HepG2 (cell line): ENCODE measurements around the gene TEDC1. TPM values are rescaled to one million over a fixed set of nuclear protein-coding genes. Genes with fewer than 3 reads are reported as not detected.

Experiments
- CTCF ChIP-seq: sonication (generic); formaldehyde crosslinking; IDR thresholded peaks from 2 replicates; pipeline ENCODE4 v1.5.0; 2020; ENCODE audit warnings: mild to moderate bottlenecking, missing genetic modification reagents, moderate library complexity
- GABPB1 ChIP-seq: IDR thresholded peaks from 2 replicates; pipeline ENCODE4 v1.6.1; 2016; ENCODE audit warnings: mild to moderate bottlenecking, missing genetic modification reagents, moderate library complexity, missing compliant biosample characterization
- GMEB1 ChIP-seq: sonication (generic); formaldehyde crosslinking; IDR thresholded peaks from 2 replicates; pipeline ENCODE4 v1.5.1; 2020; ENCODE audit warnings: missing genetic modification reagents, mild to moderate bottlenecking, borderline replicate concordance
- HMGXB4 ChIP-seq, 2 experiments: sonication (generic) in 1 of 2; formaldehyde crosslinking in 1 of 2; IDR thresholded peaks; 2 replicates each; pipeline versions ENCODE4 v1.4.0 to v1.6.1; 2018 to 2020; ENCODE audit warnings: missing genetic modification reagents in 2 of 2, borderline replicate concordance in 1 of 2, low read depth in 1 of 2, mild to moderate bottlenecking in 1 of 2, missing biosample characterization in 1 of 2
- HNRNPLL ChIP-seq: fragments of 200-400 bp; formaldehyde crosslinking; IDR thresholded peaks from 2 replicates; pipeline ENCODE4 v1.6.1; 2017; ENCODE audit warnings: mild to moderate bottlenecking, low read depth, low read length; ENCODE audit not compliant: poor library complexity, severe bottlenecking
- HOXA3 ChIP-seq: sonication (generic); formaldehyde crosslinking; IDR thresholded peaks from 2 replicates; pipeline ENCODE4 v1.5.0; 2020; ENCODE audit warnings: missing genetic modification reagents
- KDM2A ChIP-seq: sonication (generic); formaldehyde crosslinking; IDR thresholded peaks from 2 replicates; pipeline ENCODE4 v1.4.0; 2020; ENCODE audit warnings: low read depth, missing genetic modification reagents, borderline replicate concordance
- KLF9 ChIP-seq: IDR thresholded peaks from 2 replicates; pipeline ENCODE4 v1.6.1; 2016; ENCODE audit warnings: low read depth
- NFYC ChIP-seq: IDR thresholded peaks from 2 replicates; pipeline ENCODE4 v1.6.1; 2016; ENCODE audit warnings: missing genetic modification reagents, missing compliant biosample characterization
- PAWR ChIP-seq: sonication (generic); formaldehyde crosslinking; IDR thresholded peaks from 2 replicates; pipeline ENCODE4 v1.4.0; 2020; ENCODE audit warnings: missing genetic modification reagents, mild to moderate bottlenecking, borderline replicate concordance
- PHF21A ChIP-seq: sonication (generic); formaldehyde crosslinking; IDR thresholded peaks from 2 replicates; pipeline ENCODE4 v1.5.0; 2020; ENCODE audit warnings: mild to moderate bottlenecking, missing genetic modification reagents
- RAD21 ChIP-seq: fragments of 450-650 bp; formaldehyde crosslinking; IDR thresholded peaks from 2 replicates; pipeline ENCODE4 v1.5.0; 2020; ENCODE audit warnings: mild to moderate bottlenecking
- SMARCC2 ChIP-seq: fragments of 450-650 bp; IDR thresholded peaks from 2 replicates; pipeline ENCODE4 v1.6.1; 2017; ENCODE audit warnings: antibody characterized with exemption, mild to moderate bottlenecking
- STAG1 ChIP-seq: sonication (generic); formaldehyde crosslinking; IDR thresholded peaks from 2 replicates; pipeline ENCODE4 v1.4.0; 2020; ENCODE audit warnings: missing genetic modification reagents
- TP53 ChIP-seq: sonication (generic); formaldehyde crosslinking; conservative IDR thresholded peaks from 2 replicates; pipeline ENCODE4 v1.4.0; 2020; ENCODE audit warnings: missing genetic modification reagents
- XRCC5 ChIP-seq: fragments of 200-400 bp; formaldehyde crosslinking; optimal IDR thresholded peaks from 2 replicates; pipeline ENCODE3; 2017; ENCODE audit warnings: mild to moderate bottlenecking, low read length
- YY1 ChIP-seq: IDR thresholded peaks from 2 replicates; pipeline ENCODE4 v1.6.1; 2011; ENCODE audit warnings: low read length, low read depth, moderate library complexity, mild to moderate bottlenecking; ENCODE audit not compliant: insufficient read depth, insufficient replicate concordance
- ZBTB33 ChIP-seq: sonication (generic); formaldehyde crosslinking; IDR thresholded peaks from 2 replicates; pipeline ENCODE4 v1.4.0; 2020; ENCODE audit warnings: missing genetic modification reagents
- ZGPAT ChIP-seq: IDR thresholded peaks from 2 replicates; pipeline ENCODE4 v1.6.1; 2016; ENCODE audit warnings: mild to moderate bottlenecking
- ZNF274 ChIP-seq: sonication (generic); formaldehyde crosslinking; IDR thresholded peaks from 2 replicates; pipeline ENCODE4 v1.5.1; 2020; ENCODE audit warnings: mild to moderate bottlenecking, missing genetic modification reagents
- ZNF629 ChIP-seq: sonication (generic); formaldehyde crosslinking; conservative IDR thresholded peaks from 2 replicates; pipeline ENCODE4 v1.5.0; 2020; ENCODE audit warnings: missing genetic modification reagents
- polyA plus RNA-seq, 8 experiments: library from polyadenylated mRNA; depleted of rRNA in 3 of 8; stranded (reverse) in 7 of 8; unstranded in 1 of 8; fragments of >200 nt; fragmentation: Illumina TruSeq in 4 of 8; extraction: Trizol in 4 of 8; gene quantifications; 2 replicates each; pipeline versions ENCODE4 v1.2.1 to v1.2.3, GENCODE V29; 2011 to 2016; ENCODE audit warnings: low read depth in 4 of 8, missing spikeins in 1 of 8, mixed read lengths in 1 of 8; ENCODE audit not compliant: insufficient read depth in 1 of 8
- total RNA-seq, 5 experiments: library from RNA; depleted of rRNA; stranded (reverse); fragments of >200 nt; fragmentation: Illumina TruSeq; extraction: Trizol; gene quantifications; 2 replicates each; pipeline ENCODE4 v1.2.3, GENCODE V29; 2016; ENCODE audit warnings: low read depth in 1 of 5

The TEDC1 gene
- total and polyA plus RNA-seq, 2 of the 13 experiments (the other 11 are each of a cell fraction or from before 2014, with no cell fraction given): 5.7 to 27.4 TPM

- 0 out of 2 replicates have a peak, but pooled peaks have one; percentile 17 for TF ChIP-seq ZGPAT (CRISPR knock-in tag)
- TF ChIP-seq GMEB1: no peak
- peak; percentile 42; the same call in 1 of the 2 replicates for TF ChIP-seq KDM2A
- peak; percentile 99 for TF ChIP-seq ZBTB33 (CRISPR knock-in tag)
- peak; percentile 39 for TF ChIP-seq YY1
- TF ChIP-seq STAG1 (CRISPR knock-in tag): peak; percentile 58
- peak; percentile 81 for TF ChIP-seq RAD21 (CRISPR knock-in tag)
- 0 out of 2 replicates have a peak, but pooled peaks have one; percentile 47 for TF ChIP-seq ZNF274
- TF ChIP-seq HOXA3 (CRISPR knock-in tag): peak; percentile 12; the same call in 1 of the 2 replicates
- TF ChIP-seq XRCC5: peak; percentile 78
- no peak for TF ChIP-seq PAWR (CRISPR knock-in tag)
- 0 out of 2 replicates have a peak, but pooled peaks have one; percentile 18 for TF ChIP-seq PHF21A (CRISPR knock-in tag)
- peak; percentile 17 for TF ChIP-seq HNRNPLL
- TF ChIP-seq SMARCC2: no peak
- TF ChIP-seq GABPB1: peak; percentile 42; the same call in 1 of the 2 replicates
- TF ChIP-seq HMGXB4 (CRISPR knock-in tag; IDR thresholded peaks at IDR 0.05; ENCODE audit: borderline replicate concordance in 1 of 2, low read depth in 1 of 2): 0 out of 4 replicates have a peak, but pooled peaks of 1 of the 2 experiments have one; percentile 36
- TF ChIP-seq CTCF: peak; percentile 85
- TF ChIP-seq NFYC: no peak
- TF ChIP-seq ZNF629 (CRISPR knock-in tag): peak; percentile 53
- TF ChIP-seq KLF9 (CRISPR knock-in tag): no peak
- TF ChIP-seq TP53 (CRISPR knock-in tag): no peak
These were observed 42.3 kb upstream of the TEDC1 start (continued) for GRCh38 chr14:105448706-105449111.
